CD14-positive monocyte (primary cell): ENCODE measurements around the gene RASSF6. TPM values are rescaled to one million over a fixed set of nuclear protein-coding genes. Genes with fewer than 3 reads are reported as not detected.

Experiments
- DNase-seq, 3 donors: peaks; one replicate each; pipeline ENCODE4 v3.0.0-alpha.2; 2011 to 2022
- H2AFZ ChIP-seq: 2 replicates; pipeline ENCODE4 v1.6.0; 2012; ENCODE audit warnings: mild to moderate bottlenecking, low read depth, low read length, inconsistent platforms; ENCODE audit not compliant: insufficient read depth, poor library complexity, severe bottlenecking
- H3K27ac ChIP-seq, 2 donors: 1 replicate in 1 of 2; 2 replicates in 1 of 2; pipeline ENCODE4 v1.5.1; 2012 to 2013; ENCODE audit warnings: low read length in 2 of 2, control low read depth in 1 of 2, inconsistent platforms in 1 of 2, low read depth in 1 of 2, mild to moderate bottlenecking in 1 of 2
- H3K27me3 ChIP-seq, 2 donors: one replicate each; pipeline versions ENCODE4 v1.6.0 to v1.6.1; 2011 to 2013; ENCODE audit warnings: low read length in 2 of 2; ENCODE audit not compliant: control insufficient read depth in 2 of 2, insufficient read depth in 2 of 2
- H3K36me3 ChIP-seq, 2 donors: replicated peaks in 1 of 2; 1 replicate in 1 of 2; 2 replicates in 1 of 2; pipeline versions ENCODE4 v1.5.1 to v1.6.1; 2012 to 2013; ENCODE audit warnings: low read length in 2 of 2, control low read depth in 1 of 2, inconsistent platforms in 1 of 2, mild to moderate bottlenecking in 1 of 2; ENCODE audit not compliant: insufficient read depth in 2 of 2, control insufficient read depth in 1 of 2
- H3K4me1 ChIP-seq, 2 donors: 1 replicate in 1 of 2; 2 replicates in 1 of 2; pipeline versions ENCODE4 v1.5.1 to v1.6.1; 2012 to 2013; ENCODE audit warnings: low read length in 2 of 2, control low read depth in 1 of 2, inconsistent platforms in 1 of 2, mild to moderate bottlenecking in 1 of 2, moderate library complexity in 1 of 2; ENCODE audit not compliant: insufficient read depth in 2 of 2, control insufficient read depth in 1 of 2
- H3K4me2 ChIP-seq: replicated peaks from 2 replicates; pipeline ENCODE3; 2012; ENCODE audit warnings: low read length, moderate library complexity, mild to moderate bottlenecking; ENCODE audit not compliant: poor library complexity, severe bottlenecking; ENCODE audit errors: extremely low read depth
- H3K4me3 ChIP-seq, 3 experiments: fragments of 200-600 bp in 1 of 3; sonication (generic) in 1 of 3; replicated peaks in 1 of 3; 1 replicate in 2 of 3; 2 replicates in 1 of 3; pipeline ENCODE4 v1.5.1; 2011 to 2013; ENCODE audit warnings: low read length in 3 of 3, mild to moderate bottlenecking in 3 of 3, control low read depth in 2 of 3, low read depth in 2 of 3, inconsistent platforms in 1 of 3, moderate library complexity in 1 of 3
- H3K79me2 ChIP-seq: 2 replicates; pipeline ENCODE4 v1.6.0; 2012; ENCODE audit warnings: mild to moderate bottlenecking, control low read depth, inconsistent platforms, low read length, moderate library complexity; ENCODE audit not compliant: insufficient read depth
- H3K9ac ChIP-seq: 2 replicates; pipeline ENCODE4 v1.6.0; 2017; ENCODE audit warnings: low read length, mild to moderate bottlenecking; ENCODE audit not compliant: insufficient read depth, poor library complexity, severe bottlenecking
- H3K9me3 ChIP-seq, 2 donors: replicated peaks in 1 of 2; 1 replicate in 1 of 2; 2 replicates in 1 of 2; pipeline versions ENCODE4 v1.5.1 to v1.6.1; 2012 to 2013; ENCODE audit warnings: low read length in 2 of 2, control low read depth in 1 of 2; ENCODE audit not compliant: control insufficient read depth in 1 of 2, insufficient read depth in 1 of 2
- H4K20me1 ChIP-seq: 2 replicates; pipeline ENCODE4 v1.6.0; 2012; ENCODE audit warnings: mild to moderate bottlenecking, low read length, control low read depth, moderate library complexity; ENCODE audit not compliant: insufficient read depth
- H3K27ac Mint-ChIP-seq, 7 donors: one replicate each; pipeline ENCODE4 v1.8.0; 2020; ENCODE audit warnings: mild to moderate bottlenecking in 7 of 7, mixed read lengths in 7 of 7, moderate library complexity in 6 of 7, inconsistent platforms in 2 of 7
- H3K27me3 Mint-ChIP-seq, 3 donors: one replicate each; pipeline ENCODE4 v1.8.0; 2021 to 2022; ENCODE audit warnings: low read depth in 3 of 3, mild to moderate bottlenecking in 3 of 3, mixed read lengths in 3 of 3, moderate library complexity in 3 of 3, inconsistent platforms in 1 of 3
- H3K36me3 Mint-ChIP-seq, 2 donors: one replicate each; pipeline ENCODE4 v1.8.0; 2020; ENCODE audit warnings: mixed read lengths in 2 of 2, inconsistent platforms in 1 of 2, mild to moderate bottlenecking in 1 of 2
- H3K4me1 Mint-ChIP-seq: one replicate; pipeline ENCODE4 v1.8.0; 2020; ENCODE audit warnings: mild to moderate bottlenecking, mixed read lengths
- H3K4me3 Mint-ChIP-seq, 2 donors: one replicate each; pipeline ENCODE4 v1.8.0; 2020; ENCODE audit warnings: mild to moderate bottlenecking in 2 of 2, mixed read lengths in 2 of 2, moderate library complexity in 1 of 2
- H3K9me3 Mint-ChIP-seq, 7 donors: one replicate each; pipeline ENCODE4 v1.8.0; 2020 to 2022; ENCODE audit warnings: mixed read lengths in 7 of 7, mild to moderate bottlenecking in 6 of 7, moderate library complexity in 6 of 7, inconsistent platforms in 2 of 7
- CTCF ChIP-seq: fragments of 200-600 bp; IDR thresholded peaks from one replicate; pipeline ENCODE4 v1.8.0; 2022; ENCODE audit warnings: antibody characterized with exemption, mild to moderate bottlenecking
- WGBS: methylation state at CpG from one replicate; pipeline ENCODE4 v1.1.5; 2013; ENCODE audit warnings: missing lambda C conversion rate; ENCODE audit not compliant: insufficient coverage; 5-methylcytosine and 5-hydroxymethylcytosine counted together
- intact Hi-C, 2 donors: fragments of 100-400 bp; cut with micrococcal nuclease; formaldehyde crosslinking; loops; one replicate each; pipeline versions ENCODE4 v1.15.0 to v1.15.1; 2023
- polyA plus RNA-seq, 3 donors: library from polyadenylated mRNA; depleted of rRNA in 1 of 3; unstranded in 2 of 3; stranded (reverse) in 1 of 3; fragments of 300-500 nt in 2 of 3; fragments of >200 nt in 1 of 3; fragmentation: Illumina TruSeq in 2 of 3; gene quantifications; 1 replicate in 2 of 3; 2 replicates in 1 of 3; pipeline ENCODE4 v1.2.3, GENCODE V29; 2012 to 2021
- small RNA-seq: library from RNA; depleted of rRNA; stranded (forward); fragments of <200 nt; gene quantifications from one replicate; pipeline ENCODE3, GENCODE V24; 2012; ENCODE audit warnings: low read depth; ENCODE audit not compliant: insufficient read length

Gene RASSF6
- polyA plus RNA-seq, 3 donors = not detected

GRCh38 chr4:73525611-73526010, 94.6 kb downstream of the RASSF6 start:
- Mint-ChIP-seq H3K27ac (no peak overlapping the region), H3K27me3 (peaks cover 2% of the 10 kb centered on the region in 3 donors), H3K36me3 (no peaks in the 10 kb centered on the region), H3K4me1 (no peaks in the 10 kb centered on the region), H3K9me3 (peaks cover 0 to 3% (median under 1%) of the 10 kb centered on the region in 7 donors), H3K4me3 (no peak overlapping the region)
- H3K27me3 ChIP-seq = no peaks in the 10 kb centered on the region
- no peak overlapping the region for H2AFZ ChIP-seq
- DNase-seq = no peak
- intact Hi-C loops = no loop called here
- H3K4me2 ChIP-seq = no peak overlapping the region
- no peaks in the 10 kb centered on the region for H4K20me1 ChIP-seq
- no peak for TF ChIP-seq CTCF
- H3K4me1 ChIP-seq = no peaks in the 10 kb centered on the region
- no peak overlapping the region for H3K4me3 ChIP-seq
- H3K79me2 ChIP-seq = no peaks in the 10 kb centered on the region
- H3K27ac ChIP-seq = no peak overlapping the region
- no peaks in the 10 kb centered on the region for H3K36me3 ChIP-seq
- H3K9ac ChIP-seq = no peak overlapping the region
- H3K9me3 ChIP-seq = no peaks in the 10 kb centered on the region
- WGBS = no CpG with 5 or more reads among the region's 1 CpG

- peaks cover 2 to 5% (median 4%) of the 10 kb centered on the region in 3 donors for H3K27me3 Mint-ChIP-seq
- H3K36me3 Mint-ChIP-seq = no peaks in the 10 kb centered on the region
- H3K4me3 ChIP-seq = no peak overlapping the region
- intact Hi-C loops = no loop called here
- peaks cover under 1 to 4% (median 2%) of the 10 kb centered on the region in 7 donors for H3K9me3 Mint-ChIP-seq
- H3K36me3 ChIP-seq = no peaks in the 10 kb centered on the region
- no peaks in the 10 kb centered on the region for H3K4me1 Mint-ChIP-seq
- H3K27me3 ChIP-seq = no peaks in the 10 kb centered on the region
- H3K27ac Mint-ChIP-seq = no peak overlapping the region
- no peaks in the 10 kb centered on the region for H3K4me1 ChIP-seq
- no peak overlapping the region for H3K4me2 ChIP-seq
- no peaks in the 10 kb centered on the region for H3K9me3 ChIP-seq
- no peak overlapping the region for H3K4me3 Mint-ChIP-seq
- no peak for DNase-seq
- no peak overlapping the region for H3K27ac ChIP-seq
- WGBS = no CpG with 5 or more reads among the region's 2 CpGs
- no peak overlapping the region for H2AFZ ChIP-seq
- H4K20me1 ChIP-seq = no peaks in the 10 kb centered on the region
- no peaks in the 10 kb centered on the region for H3K79me2 ChIP-seq
- no peak for TF ChIP-seq CTCF
- no peak overlapping the region for H3K9ac ChIP-seq
These were observed 97.1 kb downstream of the RASSF6 start for GRCh38 chr4:73523126-73523525.

Small RNA genes lying within 50 kb of the gene (small RNA-seq; reads per million reads assigned to genes)
- not detected for gene AC074250.1

Other genes starting within 250 kb of the RASSF6 start
- not detected for gene ALB, start 216.1 kb downstream of the RASSF6 start, polyA plus RNA-seq
- not detected for gene AFP, start 184.2 kb downstream of the RASSF6 start, polyA plus RNA-seq
- not detected for gene AFM, start 138.7 kb downstream of the RASSF6 start, polyA plus RNA-seq
- 100 to 1,000 TPM; 275 to 604 (median 328) TPM for gene CXCL8, start 120.1 kb upstream of the RASSF6 start, polyA plus RNA-seq
- gene CXCL6, start 216.2 kb upstream of the RASSF6 start, polyA plus RNA-seq = not detected
- gene PF4V1, start 232.9 kb upstream of the RASSF6 start, polyA plus RNA-seq = 1 to 10 TPM in 1 of 3 donors, under 1 TPM in 1, not detected in 1; 0.99 to 3.3 TPM
- gene CXCL1, start 249.0 kb upstream of the RASSF6 start, polyA plus RNA-seq = 1 to 10 TPM; 1.7 to 4.4 (median 3.5) TPM